ENCODE data around the gene SYMPK. TPM values are rescaled to one million over a fixed set of nuclear protein-coding genes. Genes with fewer than 3 reads are reported as not detected.

SYMPK gene
- polyA plus RNA-seq, 3 donors = 25.9 to 57.0 (median 36.8) TPM

DNA sequence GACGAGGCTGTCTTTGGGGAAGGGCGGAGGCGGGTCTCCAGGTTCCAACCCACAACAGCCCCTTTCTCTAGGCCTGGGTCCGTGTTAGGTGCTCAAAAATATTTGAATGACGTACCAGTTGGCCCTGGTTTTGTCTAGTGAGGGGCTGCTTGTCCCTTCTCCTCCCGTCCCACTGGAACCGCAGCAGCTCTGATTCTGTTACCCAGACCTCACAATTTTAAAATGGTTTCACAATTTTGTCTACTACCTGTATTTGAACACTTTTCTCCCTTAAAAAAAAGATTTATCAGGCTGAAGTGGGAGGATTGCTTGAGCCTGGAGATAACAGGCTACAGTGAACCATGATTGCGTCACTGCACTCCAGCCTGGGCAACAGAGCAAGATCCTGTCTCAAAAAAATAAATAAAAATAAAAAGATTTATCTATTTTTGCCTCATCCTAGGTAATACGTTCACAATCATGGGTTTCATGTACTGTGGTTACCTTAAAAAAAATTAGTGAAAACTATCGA, 24.3 kb upstream of the SYMPK start:
- 37 to 55% (median 43%) methylated on average over 10 of the region's 10 CpGs for WGBS, 3 donors
- no peak overlapping the region for H3K27ac ChIP-seq (ENCODE audit: low read depth, low read length)

DNA sequence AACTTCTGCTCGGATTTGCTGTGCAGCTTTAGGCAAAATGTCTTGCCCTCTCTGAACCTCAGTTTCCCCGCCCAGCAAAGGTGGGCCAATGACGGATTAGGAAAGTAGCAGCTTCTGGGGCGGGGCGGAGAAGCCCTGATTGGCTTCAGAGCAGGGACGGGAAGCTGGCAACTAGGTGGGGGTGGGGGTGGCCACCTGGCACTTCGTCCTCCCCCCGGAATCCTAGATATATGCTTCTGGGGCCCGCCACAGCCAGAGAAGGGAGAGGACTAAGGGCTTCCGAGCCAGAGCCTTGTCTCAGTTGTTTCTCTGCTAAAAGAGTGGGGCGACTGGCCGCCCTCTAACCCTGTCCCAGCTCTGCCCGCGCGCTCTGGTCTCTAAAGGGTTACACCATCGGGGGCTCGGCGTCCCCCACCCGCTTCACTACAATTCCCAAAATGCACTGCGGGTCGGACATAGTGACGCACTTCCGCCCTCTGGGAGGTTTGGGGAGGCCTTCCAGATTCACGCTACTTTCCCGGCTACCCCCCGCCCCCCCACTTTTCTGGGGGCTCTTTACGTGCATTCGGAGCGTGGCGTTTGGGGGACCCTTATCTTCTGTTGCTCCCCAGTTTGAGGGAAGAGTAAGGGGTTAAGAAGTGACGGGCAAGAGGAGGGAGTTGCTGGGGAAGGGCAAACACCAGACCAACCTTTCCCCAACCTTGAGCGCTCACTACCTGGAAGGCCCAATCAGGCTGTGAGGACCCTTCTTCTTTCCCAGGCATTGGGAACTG, 23.7 kb upstream of the SYMPK start:
- WGBS, 3 donors = 1 to 2% (median 2%) methylated on average over 30 to 32 of the region's 32 CpGs
- H3K27ac ChIP-seq (ENCODE audit: low read depth, low read length) = no peak overlapping the region

DNA sequence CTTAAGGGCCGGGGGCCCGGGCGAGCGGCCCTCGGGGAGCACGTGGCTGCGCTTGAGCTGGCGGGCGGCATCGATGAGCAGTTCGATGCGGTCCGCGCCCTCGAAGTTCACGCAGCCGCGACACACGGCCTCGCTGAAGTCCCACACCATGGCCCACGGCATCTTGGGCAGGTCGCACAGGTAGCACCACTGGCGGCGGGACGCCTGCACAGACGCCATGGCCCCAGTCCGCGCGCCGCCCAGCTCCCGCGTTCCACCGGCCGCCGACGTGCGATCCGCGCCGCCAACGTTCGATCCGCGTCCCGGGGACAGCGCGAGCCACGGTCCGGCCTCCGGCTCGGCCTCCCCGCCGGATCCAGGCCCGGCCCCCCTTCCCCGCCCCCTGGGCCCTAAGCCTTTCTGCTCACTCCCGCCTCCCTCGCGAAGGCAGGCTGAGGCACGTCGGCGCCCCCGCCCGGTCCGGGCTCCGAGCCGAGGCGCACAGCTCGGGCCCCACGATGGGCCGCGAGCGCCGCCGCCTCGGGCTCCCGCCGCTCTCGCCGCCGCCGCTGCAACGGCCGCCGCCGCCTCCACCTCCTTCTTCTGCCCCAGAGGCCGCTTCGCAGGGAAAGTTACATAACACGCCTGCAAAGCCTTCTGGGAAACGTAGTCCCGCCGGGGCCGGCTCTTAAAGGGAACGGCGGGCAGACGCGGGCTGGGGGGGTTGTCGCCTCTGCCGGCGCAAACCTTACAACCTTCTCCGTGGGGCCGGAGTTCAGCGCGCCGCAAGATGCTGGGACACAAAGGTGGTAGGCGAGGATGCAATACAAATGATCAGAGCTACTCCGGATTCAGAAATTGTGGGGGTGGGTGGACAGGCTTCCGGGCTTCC, 22.8 kb upstream of the SYMPK start, which contains the start of gene IRF2BP1:
Gene IRF2BP1, minus strand, starts transcription at position 586 of the 871 bp plus-strand sequence. Its CDS starts 367 bp downstream, at position 219.
- H3K27ac ChIP-seq (ENCODE audit: low read depth, low read length) = no peak within 1 kb of the TSS
- 1% methylated on average over 49 to 107 of the region's 107 CpGs for WGBS, 3 donors

DNA sequence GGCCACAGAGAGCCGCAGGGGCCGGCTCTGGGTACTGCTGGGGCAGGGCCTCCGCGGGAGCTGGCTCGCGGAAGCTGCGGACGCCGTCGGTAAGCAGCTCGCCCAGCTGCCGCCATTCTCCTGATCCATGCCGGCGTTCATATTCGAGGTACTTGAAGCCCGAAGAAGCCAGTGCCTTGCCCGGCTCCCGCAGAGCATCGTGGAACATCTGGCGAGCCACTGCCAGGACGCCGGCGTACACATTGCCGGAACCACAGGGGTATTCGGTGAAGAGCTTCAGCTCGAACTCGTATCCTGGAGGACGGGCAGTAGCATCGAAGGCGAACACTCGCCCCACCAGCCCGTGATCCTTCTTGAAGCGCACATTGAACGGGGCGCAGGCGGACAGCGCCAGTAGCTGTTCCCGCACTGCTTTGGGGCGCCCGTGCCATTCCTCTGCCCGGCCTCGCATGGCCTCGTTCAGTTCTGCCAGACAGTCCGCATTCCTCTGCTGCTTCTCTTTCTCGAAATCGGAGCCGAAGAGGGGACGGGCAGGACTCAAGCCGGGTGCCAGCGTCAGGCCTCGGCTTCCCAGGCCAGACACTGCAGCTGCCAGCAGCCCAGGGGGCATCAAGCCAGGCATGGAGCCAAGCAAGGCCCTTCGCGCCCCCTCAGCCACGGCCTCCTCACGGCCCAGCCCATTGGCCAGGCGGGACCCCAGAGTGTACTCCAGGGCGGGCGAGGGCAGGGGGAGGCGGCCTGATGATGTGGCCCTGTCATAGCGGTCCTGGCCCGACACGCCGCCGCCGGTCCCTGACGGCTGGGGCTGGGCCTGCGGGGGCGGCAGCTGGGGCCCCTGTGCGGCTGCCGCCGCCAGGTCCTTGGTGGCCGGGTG, 22.0 kb upstream of the SYMPK start:
- H3K27ac ChIP-seq (ENCODE audit: low read depth, low read length) = no peak overlapping the region
- WGBS, 3 donors = 38 to 67% (median 57%) methylated on average over 54 to 72 of the region's 72 CpGs

DNA sequence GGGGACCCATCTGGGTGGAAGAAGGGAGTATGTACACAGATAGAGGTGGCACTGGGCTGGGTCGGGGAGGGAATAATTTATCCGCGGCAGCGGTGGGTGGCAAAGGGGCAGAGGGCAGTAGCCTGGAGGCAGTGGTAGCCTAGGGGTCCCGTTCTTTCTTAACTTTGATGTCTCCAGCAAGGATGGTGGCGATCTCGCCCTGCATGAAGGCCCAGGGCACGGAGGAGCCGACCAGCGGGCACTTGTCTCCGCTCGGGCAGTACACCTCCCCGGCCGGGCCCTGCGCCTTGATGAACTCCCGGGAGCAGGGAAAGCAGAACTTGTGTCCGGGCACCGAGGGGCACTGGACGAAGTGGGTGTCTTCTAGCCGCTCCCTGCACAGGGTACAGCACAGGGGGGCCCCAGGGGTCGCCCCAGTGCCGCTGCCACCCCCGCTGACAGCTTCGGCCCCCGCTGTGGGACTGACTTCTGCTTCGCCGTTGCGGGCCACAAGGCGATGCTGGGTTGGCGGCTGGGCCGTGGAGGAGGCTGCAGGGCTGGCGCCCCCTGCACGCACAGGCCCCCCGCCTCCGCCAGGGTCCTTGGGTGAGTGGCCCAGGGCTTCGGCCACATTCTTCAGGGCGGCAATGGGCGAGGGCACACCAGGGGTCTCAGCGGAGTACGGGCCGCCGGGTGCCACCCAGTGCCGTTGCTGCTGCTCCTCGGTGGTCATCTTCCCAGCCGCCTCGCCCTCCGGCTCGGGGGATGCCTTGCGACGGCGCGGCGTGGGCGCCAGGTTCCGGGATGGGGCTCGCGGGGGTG, 21.1 kb upstream of the SYMPK start:
- WGBS, 3 donors = 53 to 91% (median 88%) methylated on average over 55 to 57 of the region's 57 CpGs
- no peak overlapping the region for H3K27ac ChIP-seq (ENCODE audit: low read depth, low read length)

DNA sequence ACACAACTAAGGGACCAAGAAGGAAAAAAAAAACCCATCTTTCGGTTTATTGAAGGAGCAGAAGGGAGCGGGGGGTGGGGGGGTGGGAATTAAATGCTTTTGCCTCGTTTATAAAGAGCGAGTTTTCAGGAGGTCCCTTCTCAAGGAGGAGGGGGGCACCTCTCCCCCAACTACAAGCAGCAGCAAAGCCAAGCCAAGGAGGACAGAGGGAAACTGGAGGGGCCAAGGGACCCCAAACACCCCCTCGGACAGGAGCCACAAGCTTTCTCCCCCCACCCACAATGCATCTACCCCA, 20.6 kb upstream of the SYMPK start:
- H3K27ac ChIP-seq (ENCODE audit: low read depth, low read length) = no peak overlapping the region
- WGBS, 3 donors = 13 to 33% (median 29%) methylated on average over 5 of the region's 5 CpGs

DNA sequence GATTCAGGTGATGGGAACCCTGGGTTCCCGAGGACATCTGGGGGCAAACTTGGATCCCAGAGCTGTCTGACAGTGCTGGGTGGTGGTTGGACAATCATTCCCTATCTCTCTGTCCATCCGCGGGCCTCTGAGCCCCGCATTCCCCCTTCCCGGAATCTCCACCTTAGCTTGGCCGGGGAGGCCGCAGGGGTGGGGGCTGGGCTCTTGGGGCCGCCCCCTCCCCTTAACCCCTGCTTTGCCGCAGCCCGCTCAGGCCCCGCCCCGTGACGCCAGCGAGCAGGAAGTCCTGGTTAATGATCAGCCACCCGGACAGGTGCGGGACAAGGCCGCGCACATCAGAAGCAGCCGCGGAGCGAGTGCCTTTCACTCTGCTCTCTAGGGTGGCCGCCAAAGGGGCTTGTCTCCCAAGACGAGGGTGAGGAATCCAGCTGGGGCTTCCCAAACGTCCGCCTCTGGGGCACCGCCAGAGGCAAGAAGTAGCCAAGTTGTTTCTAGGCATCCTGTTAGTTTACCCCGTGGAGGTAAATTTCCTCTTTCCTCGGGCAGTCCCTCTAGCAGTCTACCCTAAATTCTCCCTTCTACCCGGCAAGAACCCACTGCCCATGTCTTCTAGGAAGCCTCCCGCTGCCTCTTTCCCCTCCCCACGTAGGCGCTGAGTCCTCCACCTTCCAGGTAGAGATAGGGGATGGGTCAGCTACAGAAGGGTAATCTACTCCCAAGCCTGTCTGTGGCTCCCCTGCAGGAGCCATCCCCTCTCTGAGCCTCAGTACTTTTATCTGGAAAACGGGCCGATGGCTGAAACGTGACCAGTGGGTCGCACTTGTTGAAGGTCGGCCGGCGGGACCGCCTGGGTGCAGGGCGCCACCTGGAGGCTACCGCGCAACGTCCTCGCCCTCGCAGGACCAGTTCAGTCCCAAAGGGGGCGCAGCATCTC, 20.0 kb upstream of the SYMPK start:
- 8 to 30% (median 19%) methylated on average over 44 to 47 of the region's 47 CpGs for WGBS, 3 donors
- no peak overlapping the region for H3K27ac ChIP-seq (ENCODE audit: low read depth, low read length)

DNA sequence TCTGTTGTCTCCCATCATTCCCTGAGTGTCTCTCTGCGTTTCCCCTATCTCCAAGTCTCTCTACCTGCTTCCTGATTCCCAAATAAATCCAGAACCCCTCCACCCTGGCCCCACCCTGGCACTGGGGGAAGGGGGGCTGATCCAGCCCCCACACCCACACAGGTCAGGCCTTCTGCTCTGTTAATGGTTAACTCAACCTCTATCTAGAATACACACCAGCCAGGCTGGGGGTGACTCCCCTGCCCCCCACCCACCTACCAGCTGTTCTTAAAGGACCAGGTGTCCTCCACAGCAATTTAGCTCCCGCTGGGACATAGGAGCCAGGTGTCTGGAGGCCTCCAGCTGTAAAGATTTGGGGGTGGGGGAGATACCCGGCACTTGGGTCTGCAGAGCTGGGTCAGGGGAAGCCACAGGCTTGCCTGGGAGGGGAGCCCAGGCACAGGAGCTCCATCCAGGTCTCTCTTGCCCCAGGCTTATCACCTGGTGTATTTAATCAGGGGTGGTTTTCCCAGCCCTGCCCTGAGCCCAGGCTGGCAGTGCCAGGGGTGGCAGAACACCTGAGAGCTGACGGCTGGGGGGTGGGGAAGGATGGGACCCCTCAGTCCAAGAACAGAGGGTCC, 19.1 kb upstream of the SYMPK start:
- WGBS, 3 donors = 12 to 82% (median 74%) methylated on average over 4 of the region's 4 CpGs
- H3K27ac ChIP-seq (ENCODE audit: low read depth, low read length) = no peak overlapping the region

DNA sequence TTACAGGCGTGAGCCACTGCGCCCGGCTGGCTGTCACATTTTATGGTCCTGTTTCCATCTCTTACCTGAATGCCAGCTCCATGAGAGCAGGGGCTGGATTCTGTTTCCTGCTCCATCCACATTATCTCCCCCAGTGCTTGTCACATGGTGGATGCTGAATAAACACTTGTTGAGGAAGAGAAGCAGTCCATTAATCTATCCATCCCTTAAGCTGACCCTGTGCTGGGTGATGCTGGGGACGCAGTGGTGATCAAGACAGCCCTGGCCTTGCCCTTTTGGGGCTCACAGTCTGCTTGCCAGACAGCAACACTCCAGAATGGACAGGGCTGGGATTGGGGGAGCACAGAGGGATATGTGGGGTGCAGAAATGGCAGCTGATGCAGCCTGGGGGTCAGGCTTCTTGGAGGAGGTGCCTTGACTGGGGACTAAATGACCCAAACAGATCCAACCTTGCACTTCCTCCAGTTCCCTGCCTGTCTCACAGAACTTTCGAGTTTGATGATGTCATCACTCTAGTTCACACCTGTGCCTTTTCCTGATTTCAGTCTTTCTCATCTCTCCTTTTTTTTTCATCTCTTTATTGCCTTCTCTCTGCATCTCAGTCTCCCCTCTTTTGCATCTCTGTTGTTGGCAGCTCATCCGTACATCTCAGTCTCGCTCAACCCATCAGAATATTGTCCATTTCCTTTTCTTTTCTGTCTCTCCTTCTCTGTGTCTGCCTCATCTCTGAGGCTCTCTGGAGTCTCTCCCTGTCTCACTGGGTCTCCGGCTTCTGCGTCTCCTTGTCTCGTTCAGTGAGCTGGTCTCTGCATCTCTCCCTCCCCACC, 18.3 kb upstream of the SYMPK start:
- no peak overlapping the region for H3K27ac ChIP-seq (ENCODE audit: low read depth, low read length)
- 39 to 81% (median 79%) methylated on average over 10 of the region's 10 CpGs for WGBS, 3 donors

DNA sequence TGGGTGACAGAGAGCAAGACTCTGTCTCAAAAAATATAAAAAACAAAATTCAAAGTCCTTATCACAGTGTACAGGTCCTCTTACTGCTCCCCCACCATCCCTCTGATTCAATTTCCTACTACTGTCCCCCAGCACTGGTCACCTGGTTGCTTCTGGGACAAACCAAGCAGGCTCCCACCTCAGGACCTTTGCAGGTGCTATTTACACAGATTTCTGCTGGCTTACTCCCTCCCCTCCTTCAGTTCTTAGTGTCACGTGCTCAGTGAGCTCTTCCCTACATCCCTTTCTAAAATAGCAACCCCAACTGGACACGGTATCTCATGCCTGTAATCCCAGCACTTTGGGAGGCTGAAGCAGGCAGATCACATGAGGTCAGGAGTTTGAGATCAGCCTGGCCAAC, 17.0 kb upstream of the SYMPK start:
- 53 to 86% (median 71%) methylated on average over 2 of the region's 2 CpGs for WGBS, 3 donors

DNA sequence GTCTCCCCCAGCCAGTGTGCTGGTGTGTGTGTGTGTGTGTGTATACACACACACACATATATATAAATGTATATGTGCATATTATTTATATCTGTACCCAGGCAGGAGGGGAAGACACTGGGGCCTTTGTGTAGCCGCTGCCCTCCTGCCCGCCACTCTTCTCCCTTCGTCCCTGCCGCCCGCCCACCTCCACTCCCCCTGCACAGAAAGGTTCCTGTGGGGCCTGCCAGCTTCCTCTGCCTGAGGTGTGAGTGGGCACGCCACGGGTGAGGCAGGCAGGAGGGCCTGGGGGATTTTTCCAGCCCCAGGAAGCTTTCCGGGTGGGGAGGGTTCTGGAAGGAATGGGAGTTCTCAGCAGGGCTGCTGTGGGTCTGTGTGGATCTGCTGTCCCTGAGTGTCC, 16.1 kb upstream of the SYMPK start:
- WGBS, 3 donors = 14 to 69% (median 58%) methylated on average over 3 to 8 of the region's 8 CpGs
- no peak overlapping the region for H3K27ac ChIP-seq (ENCODE audit: low read depth, low read length)

More for the DNA sequence above, 17.0 kb upstream of the SYMPK start:
- no peak overlapping the region for H3K27ac ChIP-seq (ENCODE audit: low read depth, low read length)

DNA sequence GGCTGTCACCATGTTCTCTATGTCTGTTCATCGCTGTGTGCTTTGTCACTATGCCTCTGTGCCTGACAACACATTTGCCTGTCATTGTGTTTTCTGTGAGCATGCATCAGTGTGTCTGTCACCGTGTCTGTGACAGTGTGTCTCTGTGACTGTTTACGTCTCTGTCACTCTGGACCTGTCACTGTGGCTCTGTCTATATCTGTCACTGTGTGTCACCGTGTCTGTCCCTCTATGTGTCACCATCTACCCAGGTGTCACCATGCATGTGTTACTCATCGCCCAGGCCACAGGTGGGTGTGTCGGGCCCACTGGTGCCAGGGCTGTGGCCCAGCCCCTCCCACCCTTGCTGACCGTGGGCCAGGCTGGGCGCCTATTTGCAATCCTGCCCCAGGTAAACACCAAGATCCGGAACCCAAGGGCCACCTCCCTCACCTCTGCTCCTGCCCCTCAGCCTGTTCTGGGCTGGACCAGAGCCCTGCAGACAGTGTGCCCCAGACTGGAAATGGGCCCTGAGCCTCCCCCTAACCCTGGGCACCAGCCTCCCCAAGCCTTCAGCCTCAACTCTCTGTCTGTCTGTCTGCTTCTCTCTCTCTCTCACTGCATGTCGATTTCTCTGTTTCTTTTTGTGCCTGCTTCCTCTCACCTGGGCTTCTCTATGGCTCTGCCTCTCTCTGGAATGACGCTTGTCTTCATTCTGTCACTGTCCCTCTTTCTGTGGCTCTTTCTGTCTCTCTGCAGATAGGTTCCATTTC, 15.3 kb upstream of the SYMPK start:
- no peak overlapping the region for H3K27ac ChIP-seq (ENCODE audit: low read depth, low read length)
- 35 to 78% (median 78%) methylated on average over 10 to 11 of the region's 11 CpGs for WGBS, 3 donors

DNA sequence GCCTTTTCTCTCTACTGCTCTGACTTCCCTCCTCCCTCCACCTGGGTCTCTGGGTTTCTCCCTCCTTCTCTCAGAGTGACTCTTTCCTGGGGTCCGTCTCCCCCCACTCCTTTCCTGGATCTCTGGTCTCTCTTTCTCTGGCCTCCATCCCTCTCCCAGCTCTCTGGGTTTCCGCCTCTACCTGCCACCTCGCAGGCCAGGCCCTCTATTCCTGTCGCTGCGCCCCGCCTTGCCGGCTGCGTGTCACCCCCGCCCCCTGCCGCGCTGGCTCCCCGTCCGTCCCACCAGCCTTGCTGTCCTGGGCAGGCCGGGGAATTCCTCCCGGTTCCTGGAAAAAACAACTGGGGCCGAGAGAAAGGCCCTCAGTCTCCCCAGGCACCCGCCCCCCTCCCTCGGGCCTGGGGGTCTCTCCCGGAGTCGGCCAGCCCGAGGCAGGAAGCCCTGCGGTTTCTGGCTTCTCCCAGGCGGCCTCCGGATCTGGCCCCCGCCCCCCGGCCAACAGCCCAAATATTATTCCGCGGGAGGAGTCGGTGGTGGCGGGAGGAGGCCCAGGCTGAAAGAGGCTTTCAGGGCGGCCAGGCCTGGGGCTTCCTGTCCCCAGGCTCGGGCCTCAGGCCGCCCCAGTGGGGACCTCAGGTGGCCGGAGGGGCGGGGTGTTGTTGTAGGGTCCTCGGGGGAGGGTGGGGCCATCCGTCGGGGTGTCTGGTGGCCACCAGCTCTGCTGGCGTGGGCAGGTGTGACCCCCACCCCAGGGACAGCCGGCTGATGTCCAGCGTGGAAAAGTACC, 13.7 kb upstream of the SYMPK start:
- 6 to 7% (median 6%) methylated on average over 31 to 41 of the region's 41 CpGs for WGBS, 3 donors
- H3K27ac ChIP-seq (ENCODE audit: low read depth, low read length) = no peak overlapping the region

DNA sequence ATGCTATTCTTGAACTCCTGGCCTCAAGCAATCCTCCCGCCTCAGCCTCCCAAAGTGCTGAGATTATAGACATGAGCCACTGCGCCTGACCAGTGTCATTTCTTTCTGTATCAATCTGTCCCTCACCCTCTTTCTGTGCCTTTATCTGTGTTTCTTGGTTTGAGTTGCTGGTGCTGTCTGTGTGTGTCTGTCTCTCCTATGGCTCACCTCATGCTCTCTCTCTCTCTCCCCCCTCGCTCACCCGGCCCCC, 13.1 kb upstream of the SYMPK start:
- 45 to 49% (median 46%) methylated on average over 4 of the region's 4 CpGs for WGBS, 3 donors
- H3K27ac ChIP-seq (ENCODE audit: low read depth, low read length) = no peak overlapping the region

DNA sequence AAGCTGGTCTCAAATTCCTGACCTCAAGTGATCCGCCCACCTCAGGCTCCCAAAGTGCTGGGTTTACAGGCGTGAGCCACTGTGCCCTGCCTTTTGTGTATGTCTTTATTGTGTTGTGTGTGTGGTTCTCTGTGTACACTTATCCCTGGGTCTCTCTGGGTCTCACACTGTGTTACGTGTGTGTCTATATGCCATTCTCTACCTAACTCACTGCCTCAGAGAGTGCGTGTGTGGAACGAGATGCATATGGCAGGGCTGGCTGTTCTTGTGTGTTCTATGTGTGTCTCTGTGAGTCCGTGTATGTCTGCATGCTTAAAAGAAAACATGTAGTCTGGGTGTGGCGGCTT, 11.6 kb upstream of the SYMPK start:
- no peak overlapping the region for H3K27ac ChIP-seq (ENCODE audit: low read depth, low read length)
- WGBS, 3 donors = 81 to 92% (median 90%) methylated on average over 7 of the region's 7 CpGs
